Measurements from ENCODE around the gene UGT1A9. TPM values are rescaled to one million over a fixed set of nuclear protein-coding genes. Genes with fewer than 3 reads are reported as not detected.

UGT1A9 gene
- total and polyA plus RNA-seq, 4 donors: not detected

DNA sequence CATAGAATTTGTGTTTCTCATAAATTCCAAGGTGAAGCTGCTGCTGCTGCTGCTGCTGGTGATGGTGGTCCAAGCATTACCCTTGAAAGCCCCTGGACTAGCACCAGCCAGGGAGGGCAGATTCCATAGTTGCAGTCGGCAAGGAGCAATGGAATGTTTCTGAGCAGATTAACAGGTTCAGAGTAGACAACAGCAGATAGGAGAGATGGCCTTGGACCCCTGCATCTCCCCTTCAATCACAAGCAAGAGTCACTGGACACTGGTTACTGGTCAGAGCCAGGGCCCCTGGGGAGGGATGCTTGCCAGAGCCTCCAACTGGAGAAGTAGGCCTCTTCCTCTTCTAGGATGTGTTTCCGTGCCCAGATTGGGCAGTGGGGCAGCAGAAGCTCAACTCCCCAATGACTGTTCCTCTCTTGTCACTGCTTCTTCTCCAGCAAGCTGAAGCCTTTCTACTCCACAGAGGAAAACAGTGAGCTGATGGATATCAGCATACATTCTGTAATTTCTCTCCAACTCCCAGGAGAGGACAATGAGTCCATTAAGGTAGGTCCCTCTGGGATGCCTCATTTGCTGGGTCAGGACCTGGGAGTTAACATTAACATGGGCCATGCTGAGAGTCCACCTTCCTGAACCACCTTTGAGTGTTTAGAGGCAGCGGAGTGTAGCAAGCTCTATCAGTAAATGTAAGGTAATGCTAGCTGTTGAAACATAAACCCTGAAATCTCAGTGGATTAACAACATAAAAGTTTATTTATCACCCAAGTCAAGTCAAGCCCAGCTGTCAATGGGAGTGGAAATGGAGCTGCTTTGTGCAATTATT, 141.7 kb downstream of the UGT1A9 start:
- Histone ChIP-seq H3K4me1 (ENCODE audit: control insufficient read depth in 5 of 5, insufficient read depth in 5 of 5, low read length in 5 of 5) (no peaks in the 10 kb centered on the region), H3K27ac (ENCODE audit: low read depth in 1 of 2, low read length in 1 of 2) (no peak overlapping the region), H3K9ac (ENCODE audit: insufficient read depth in 1 of 2, low read length in 2 of 2) (no peak overlapping the region), H3K27me3 (ENCODE audit: control insufficient read depth in 3 of 3, insufficient read depth in 3 of 3, low read length in 2 of 3) (no peaks in the 10 kb centered on the region), H3K4me3 (no peak overlapping the region), H3K36me3 (ENCODE audit: control insufficient read depth in 4 of 4, insufficient read depth in 4 of 4, low read length in 4 of 4) (no peaks in the 10 kb centered on the region), H3K9me3 (ENCODE audit: control insufficient read depth in 4 of 4, insufficient read depth in 3 of 4, low read length in 3 of 4) (peaks cover 0 to 2% (median 0%) of the 10 kb centered on the region in 4 donors)
- 85 to 88% methylated on average over 3 of the region's 3 CpGs for WGBS, 2 donors
- DNase-seq (no peak), ATAC-seq (ENCODE audit: insufficient read depth, low FRiP score) (no peak)
- TF ChIP-seq, protein P1, sequence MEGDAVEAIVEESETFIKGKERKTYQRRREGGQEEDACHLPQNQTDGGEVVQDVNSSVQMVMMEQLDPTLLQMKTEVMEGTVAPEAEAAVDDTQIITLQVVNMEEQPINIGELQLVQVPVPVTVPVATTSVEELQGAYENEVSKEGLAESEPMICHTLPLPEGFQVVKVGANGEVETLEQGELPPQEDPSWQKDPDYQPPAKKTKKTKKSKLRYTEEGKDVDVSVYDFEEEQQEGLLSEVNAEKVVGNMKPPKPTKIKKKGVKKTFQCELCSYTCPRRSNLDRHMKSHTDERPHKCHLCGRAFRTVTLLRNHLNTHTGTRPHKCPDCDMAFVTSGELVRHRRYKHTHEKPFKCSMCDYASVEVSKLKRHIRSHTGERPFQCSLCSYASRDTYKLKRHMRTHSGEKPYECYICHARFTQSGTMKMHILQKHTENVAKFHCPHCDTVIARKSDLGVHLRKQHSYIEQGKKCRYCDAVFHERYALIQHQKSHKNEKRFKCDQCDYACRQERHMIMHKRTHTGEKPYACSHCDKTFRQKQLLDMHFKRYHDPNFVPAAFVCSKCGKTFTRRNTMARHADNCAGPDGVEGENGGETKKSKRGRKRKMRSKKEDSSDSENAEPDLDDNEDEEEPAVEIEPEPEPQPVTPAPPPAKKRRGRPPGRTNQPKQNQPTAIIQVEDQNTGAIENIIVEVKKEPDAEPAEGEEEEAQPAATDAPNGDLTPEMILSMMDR (IDR thresholded peaks at IDR 0.05; ENCODE audit: control extremely low read depth, extremely low read depth): no peak

DNA sequence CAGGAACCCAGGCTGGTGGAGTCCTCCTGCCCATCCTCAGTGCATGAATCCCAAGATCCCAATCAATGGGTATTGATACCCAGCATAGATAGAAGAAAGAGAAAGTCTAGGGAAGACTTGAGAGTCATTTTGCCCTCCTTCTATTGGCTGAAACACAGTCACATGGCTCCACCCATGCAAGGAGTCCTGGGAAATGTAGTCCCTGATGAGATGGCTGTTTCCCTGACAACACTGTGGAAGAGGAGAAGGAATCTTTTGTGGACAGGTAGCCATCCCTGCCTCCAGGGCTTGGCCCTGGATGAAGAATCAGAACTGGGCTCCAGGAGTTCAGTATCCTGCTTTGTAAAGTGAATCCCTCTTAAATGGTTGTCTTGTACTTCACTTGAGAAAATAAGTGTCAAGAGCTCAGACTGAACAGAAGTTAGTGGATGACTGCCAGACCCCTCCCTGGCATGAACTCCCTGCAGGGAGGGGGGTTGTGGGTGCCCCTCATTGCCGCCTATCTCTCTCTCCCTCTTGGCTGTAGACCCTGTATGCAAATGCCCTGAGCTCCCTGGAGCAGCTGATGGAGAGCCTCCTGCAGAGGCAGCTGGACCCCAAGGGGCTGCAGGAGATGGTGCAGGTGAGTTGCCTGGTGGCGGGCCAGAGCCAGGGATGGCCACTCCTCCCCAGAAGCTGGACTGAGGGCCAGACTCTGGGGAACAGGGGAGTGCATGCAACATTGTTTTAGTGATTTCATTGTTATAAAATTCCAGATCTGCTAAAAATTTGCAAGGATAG, 142.5 kb downstream of the UGT1A9 start:
- peaks cover 0 to 3% (median 0%) of the 10 kb centered on the region in 4 donors for H3K9me3 ChIP-seq (ENCODE audit: control insufficient read depth in 4 of 4, insufficient read depth in 3 of 4, low read length in 3 of 4)
- no peak overlapping the region for H3K4me3 ChIP-seq
- H3K27ac ChIP-seq (ENCODE audit: low read depth in 1 of 2, low read length in 1 of 2): no peak overlapping the region
- no peaks in the 10 kb centered on the region for H3K4me1 ChIP-seq (ENCODE audit: control insufficient read depth in 5 of 5, insufficient read depth in 5 of 5, low read length in 5 of 5)
- no peaks in the 10 kb centered on the region for H3K36me3 ChIP-seq (ENCODE audit: control insufficient read depth in 4 of 4, insufficient read depth in 4 of 4, low read length in 4 of 4)
- 69 to 82% methylated on average over 2 of the region's 2 CpGs for WGBS, 2 donors
- H3K27me3 ChIP-seq (ENCODE audit: control insufficient read depth in 3 of 3, insufficient read depth in 3 of 3, low read length in 2 of 3): no peaks in the 10 kb centered on the region
- TF ChIP-seq, protein P1 (IDR thresholded peaks at IDR 0.05; ENCODE audit: control extremely low read depth, extremely low read depth): no peak
- ATAC-seq (ENCODE audit: insufficient read depth, low FRiP score) (no peak), DNase-seq (no peak)
- H3K9ac ChIP-seq (ENCODE audit: insufficient read depth in 1 of 2, low read length in 2 of 2): no peak overlapping the region

DNA sequence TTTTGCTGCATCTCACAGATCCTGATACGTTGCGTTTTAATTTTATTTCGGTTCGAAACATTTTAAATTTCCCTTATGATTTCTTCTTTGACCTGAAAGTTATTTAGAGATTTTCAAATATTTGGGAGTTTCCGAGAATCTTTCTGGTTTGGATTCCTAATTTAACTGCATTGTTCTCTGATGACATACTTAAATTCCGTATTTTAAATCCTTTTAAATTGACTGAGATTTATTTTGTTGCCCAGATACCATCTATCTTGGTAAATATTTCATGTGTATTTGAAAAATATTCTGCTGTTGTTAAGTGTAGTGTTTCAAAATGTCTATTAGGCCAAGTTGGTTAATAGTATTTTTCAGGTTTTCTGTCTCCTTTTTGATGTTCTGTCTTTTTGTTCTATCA, 144.2 kb downstream of the UGT1A9 start:
- Histone ChIP-seq H3K4me3 (no peak overlapping the region), H3K9ac (ENCODE audit: insufficient read depth in 1 of 2, low read length in 2 of 2) (no peak overlapping the region), H3K27me3 (ENCODE audit: control insufficient read depth in 3 of 3, insufficient read depth in 3 of 3, low read length in 2 of 3) (no peaks in the 10 kb centered on the region), H3K4me1 (ENCODE audit: control insufficient read depth in 5 of 5, insufficient read depth in 5 of 5, low read length in 5 of 5) (no peaks in the 10 kb centered on the region), H3K9me3 (ENCODE audit: control insufficient read depth in 4 of 4, insufficient read depth in 3 of 4, low read length in 3 of 4) (peaks cover 0 to 3% (median 0%) of the 10 kb centered on the region in 4 donors), H3K36me3 (ENCODE audit: control insufficient read depth in 4 of 4, insufficient read depth in 4 of 4, low read length in 4 of 4) (no peaks in the 10 kb centered on the region), H3K27ac (ENCODE audit: low read depth in 1 of 2, low read length in 1 of 2) (no peak overlapping the region)
- DNase-seq (no peak), ATAC-seq (ENCODE audit: insufficient read depth, low FRiP score) (no peak)
- 76 to 94% methylated on average over 6 of the region's 6 CpGs for WGBS, 2 donors
- TF ChIP-seq, protein P1 (IDR thresholded peaks at IDR 0.05; ENCODE audit: control extremely low read depth, extremely low read depth): no peak
